ENCODE data around the gene CLEC14A.

CLEC14A gene

DNA sequence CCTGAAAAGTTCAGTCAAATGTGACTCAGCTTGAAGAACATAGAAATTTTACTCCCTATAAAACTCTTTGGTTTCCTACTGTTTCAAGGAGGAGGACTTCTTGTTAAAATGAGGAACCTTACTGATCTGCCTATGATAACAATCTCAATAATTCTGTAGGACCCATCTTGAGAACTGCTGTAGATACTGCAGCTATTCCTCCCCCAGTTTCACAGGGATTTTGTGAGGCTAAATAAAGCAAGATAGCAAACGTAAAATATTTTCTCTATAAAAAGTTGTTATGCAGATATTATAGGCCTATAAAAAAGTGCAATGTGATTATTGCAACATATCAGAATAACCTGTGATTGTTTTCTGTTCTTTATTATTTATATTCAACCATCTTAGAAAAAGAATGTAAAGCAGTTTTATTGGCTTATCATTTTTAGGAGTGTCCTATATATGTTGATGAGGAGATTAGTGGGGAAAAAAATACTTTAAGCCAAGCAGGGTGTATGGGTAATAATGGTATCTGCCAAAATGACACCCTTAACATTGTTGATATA, 12.1 kb downstream of the CLEC14A start:
- no peak for DNase-seq

DNA sequence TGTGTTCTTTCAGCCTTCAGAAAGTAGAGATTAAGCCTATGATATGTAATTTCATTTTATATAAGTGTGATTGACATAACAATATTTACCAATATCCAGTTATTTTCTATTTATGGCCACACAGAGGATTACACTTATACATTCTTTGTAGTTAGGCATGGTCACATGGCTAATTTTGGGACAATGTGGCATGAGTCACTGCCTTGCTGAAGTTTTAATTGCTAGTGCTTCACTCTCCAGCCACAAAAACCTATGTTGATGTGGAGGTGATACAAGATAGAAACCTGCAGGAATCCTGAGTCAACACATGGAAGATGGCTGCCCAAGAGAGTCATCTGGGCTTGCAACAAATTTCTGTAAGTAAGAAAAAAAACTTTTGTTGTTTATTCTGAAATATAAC, 17.0 kb downstream of the CLEC14A start:
- DNase-seq: no peak

DNA sequence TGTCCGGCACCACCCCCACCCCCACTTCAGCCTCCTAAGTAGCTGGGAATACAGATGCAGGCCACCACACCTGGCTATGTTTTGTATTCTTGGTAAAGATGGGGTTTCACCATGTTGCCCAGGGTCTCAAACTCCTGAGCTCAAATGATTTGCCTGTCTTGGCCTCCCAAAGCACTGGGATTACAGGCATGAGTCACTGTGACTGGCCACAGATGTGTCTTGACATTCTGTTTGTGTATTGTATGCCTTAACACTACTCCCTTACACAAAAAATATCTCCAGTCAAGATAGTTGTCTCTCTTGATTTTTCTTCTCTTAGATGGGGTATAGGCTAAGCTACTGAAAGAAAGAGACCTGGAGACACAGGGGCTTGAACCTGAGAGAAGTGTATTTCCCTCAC, 17.6 kb downstream of the CLEC14A start:
- DNase-seq: no peak

DNA sequence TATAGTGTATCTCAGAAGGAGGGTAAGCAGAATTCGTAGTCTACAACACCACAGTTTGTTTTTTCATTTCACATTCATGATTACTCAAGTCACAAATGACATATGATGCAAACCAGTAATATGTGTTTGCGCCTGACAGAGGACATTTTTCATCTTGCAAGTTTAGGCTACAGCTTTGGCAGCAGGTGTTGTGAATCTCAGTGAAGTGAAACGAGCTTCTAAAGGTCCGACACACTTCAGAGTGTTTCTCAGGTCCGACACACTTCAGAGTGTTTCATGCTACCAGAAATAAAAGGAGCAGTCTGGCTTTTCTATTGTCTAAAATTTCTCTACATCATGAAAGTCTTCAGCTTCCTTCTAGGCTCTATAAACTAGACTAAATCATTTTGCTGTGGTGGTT, 22.7 kb downstream of the CLEC14A start:
- no peak for DNase-seq

DNA sequence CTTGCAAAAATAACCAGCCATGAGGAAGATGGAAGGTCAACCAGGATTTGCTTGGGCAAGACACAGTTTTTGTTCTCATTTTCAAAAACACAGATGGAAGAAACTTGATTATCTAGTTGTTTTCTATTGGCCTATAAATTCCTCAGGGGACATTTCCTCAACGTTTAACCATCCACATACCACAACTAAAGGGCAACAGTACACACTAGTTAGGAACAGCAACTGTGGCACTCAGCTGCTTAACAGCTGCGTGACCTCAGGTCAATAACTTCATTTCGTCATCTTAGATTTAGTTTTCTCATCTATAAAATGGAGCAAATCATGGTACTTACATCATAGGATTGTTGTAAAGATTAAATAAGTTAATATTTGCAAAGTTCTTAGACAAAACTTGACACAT, 29.5 kb downstream of the CLEC14A start:
- no peak for DNase-seq

DNA sequence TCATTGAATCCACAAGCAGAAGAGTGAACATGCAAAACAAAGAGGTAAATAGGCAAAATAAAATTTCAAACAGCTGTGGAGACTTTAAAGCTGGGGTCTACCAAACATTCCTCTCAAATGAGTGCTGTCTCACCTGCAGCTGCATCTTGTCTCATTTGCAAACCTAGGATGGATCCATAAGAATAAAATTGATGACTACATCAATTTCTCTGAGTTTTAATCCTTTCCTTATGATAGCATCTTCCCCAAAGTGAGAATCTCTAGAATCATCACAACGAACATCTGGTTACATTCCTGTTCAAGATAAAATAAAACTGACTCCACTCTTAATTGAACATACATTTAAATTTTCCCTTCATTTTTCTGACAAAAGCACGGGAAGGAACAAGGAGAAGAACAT, 29.9 kb downstream of the CLEC14A start:
- DNase-seq: no peak

DNA sequence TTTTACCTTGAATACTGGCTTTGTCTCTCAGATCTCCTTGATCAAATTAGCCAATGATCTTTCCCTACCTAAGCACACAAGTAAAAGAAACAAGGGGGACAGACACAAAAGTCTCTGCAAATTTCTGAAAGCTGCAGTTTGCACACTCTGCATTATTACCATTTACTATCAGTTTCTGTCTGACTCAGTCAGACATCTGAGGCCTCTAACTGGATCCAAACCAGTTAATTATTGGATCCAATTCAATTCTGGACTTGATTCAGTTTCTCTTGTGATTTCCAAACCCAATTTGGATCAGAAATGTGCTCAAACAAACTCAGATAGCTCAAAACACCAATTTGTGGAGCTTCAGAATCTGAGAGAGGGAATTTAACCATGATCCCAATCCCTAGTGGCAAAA, 31.6 kb downstream of the CLEC14A start:
- no peak for DNase-seq

DNA sequence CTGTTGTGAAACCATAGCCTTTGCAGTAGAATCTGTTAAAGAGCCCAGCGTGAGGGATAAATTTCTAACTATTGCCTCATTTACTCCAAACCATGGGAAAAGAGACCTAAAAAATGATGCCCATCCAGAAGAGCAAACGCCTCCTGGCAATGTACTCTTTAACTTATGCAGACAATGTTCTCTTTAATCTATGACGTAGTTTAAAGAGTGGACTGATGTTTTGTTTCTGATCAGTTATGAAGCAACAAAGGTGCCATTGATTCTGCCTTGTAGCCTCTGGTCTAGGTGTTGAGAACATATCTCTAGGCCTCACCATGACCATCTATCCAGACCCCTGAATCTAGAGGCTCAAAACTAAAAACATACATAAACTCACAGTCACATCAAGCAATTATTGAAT, 34.8 kb downstream of the CLEC14A start:
- DNase-seq: no peak

DNA sequence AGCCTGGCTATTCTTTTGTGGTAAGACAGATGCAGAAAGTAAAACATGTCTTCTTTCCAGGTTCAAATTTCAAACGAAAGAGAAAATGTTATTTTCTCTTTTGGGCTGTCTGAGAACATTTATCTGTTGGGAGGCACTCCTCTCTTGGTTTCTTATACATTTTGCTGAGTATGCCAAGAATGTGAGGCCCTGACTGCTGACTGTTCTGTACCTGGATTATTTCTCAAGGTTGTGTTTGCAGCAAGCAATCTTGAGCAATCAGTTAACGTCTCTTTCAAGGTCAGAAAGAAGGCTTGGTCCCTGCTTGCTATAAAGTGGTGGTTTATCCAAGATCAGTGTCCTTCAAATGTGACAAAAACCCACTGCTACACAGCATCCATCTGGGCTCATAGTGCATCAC, 38.3 kb downstream of the CLEC14A start:
- DNase-seq: no peak

DNA sequence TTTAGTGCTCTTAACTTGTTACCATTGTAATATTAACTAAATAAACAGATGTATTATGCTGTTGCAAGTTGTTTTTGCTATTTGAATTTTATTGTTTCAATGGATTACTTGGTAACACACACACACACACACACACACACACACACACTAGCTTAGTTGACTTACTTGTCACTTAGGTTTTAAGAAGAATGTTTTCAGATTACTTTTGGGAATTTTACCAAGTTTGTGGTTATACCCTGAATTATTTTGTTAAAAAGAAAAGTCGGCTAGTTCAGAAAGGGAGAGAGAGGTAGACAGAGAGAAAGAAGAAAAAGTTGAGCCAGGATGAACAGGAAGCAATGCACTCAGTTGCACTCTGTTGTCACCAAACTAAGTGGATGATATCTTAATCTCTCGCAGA, 42.9 kb downstream of the CLEC14A start:
- DNase-seq: no peak

DNA sequence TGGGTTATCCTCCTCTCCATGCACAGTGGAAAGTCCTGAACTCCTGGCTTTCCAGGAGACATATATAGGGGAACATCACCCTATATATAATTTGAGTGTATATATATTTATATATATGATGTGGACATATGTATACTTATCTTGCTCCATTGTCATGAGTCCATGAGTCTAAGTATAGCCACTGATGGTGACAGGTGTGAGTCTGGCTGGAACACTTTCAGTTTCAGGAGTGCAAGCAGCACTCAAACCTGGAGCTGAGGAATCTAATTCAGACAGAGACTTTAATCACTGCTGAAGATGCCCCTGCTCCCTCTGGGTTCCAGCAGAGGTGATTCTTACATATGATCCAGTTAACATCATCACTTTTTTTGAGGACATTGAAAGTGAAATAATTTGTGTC, 43.8 kb downstream of the CLEC14A start:
- DNase-seq: no peak

DNA sequence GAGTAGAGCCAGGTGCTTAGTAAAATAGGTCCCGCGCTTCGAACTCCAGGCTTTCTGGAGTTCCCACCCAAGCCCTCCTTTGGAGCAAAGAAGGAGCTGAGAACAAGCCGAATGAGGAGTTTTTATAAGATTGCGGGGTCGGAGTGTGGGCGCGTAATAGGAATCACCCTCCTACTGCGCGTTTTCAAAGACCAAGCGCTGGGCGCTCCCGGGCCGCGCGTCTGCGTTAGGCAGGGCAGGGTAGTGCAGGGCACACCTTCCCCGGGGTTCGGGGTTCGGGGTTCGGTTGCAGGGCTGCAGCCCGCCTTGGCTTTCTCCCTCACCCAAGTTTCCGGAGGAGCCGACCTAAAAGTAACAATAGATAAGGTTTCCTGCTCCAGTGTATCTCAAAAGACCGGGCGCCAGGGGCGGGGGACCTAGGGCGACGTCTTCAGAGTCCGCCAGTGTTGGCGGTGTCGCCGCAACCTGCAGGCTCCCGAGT, 44.6 kb downstream of the CLEC14A start:
- no peak for DNase-seq

DNA sequence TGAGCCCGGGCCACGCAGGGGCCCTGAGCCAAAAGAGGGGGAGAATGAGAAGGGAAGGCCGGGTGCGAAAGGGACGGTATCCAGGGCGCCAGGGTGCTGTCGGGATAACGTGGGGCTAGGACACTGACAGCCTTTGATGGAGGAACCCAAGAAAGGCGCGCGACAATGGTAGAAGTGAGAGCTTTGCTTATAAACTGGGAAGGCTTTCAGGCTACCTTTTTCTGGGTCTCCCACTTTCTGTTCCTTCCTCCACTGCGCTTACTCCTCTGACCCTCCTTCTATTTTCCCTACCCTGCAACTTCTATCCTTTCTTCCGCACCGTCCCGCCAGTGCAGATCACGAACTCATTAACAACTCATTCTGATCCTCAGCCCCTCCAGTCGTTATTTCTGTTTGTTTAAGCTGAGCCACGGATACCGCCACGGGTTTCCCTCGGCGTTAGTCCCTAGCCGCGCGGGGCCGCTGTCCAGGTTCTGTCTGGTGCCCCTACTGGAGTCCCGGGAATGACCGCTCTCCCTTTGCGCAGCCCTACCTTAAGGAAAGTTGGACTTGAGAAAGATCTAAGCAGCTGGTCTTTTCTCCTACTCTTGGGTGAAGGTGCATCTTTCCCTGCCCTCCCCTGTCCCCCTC, 45.2 kb downstream of the CLEC14A start:
- no peak for DNase-seq

DNA sequence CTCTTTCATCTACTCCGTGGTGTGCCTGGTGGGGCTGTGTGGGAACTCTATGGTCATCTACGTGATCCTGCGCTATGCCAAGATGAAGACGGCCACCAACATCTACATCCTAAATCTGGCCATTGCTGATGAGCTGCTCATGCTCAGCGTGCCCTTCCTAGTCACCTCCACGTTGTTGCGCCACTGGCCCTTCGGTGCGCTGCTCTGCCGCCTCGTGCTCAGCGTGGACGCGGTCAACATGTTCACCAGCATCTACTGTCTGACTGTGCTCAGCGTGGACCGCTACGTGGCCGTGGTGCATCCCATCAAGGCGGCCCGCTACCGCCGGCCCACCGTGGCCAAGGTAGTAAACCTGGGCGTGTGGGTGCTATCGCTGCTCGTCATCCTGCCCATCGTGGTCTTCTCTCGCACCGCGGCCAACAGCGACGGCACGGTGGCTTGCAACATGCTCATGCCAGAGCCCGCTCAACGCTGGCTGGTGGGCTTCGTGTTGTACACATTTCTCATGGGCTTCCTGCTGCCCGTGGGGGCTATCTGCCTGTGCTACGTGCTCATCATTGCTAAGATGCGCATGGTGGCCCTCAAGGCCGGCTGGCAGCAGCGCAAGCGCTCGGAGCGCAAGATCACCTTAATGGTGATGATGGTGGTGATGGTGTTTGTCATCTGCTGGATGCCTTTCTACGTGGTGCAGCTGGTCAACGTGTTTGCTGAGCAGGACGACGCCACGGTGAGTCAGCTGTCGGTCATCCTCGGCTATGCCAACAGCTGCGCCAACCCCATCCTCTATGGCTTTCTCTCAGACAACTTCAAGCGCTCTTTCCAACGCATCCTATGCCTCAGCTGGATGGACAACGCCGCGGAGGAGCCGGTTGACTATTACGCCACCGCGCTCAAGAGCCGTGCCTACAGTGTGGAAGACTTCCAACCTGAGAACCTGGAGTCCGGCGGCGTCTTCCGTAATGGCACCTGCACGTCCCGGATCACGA, 46.0 kb downstream of the CLEC14A start:
- DNase-seq: no peak

DNA sequence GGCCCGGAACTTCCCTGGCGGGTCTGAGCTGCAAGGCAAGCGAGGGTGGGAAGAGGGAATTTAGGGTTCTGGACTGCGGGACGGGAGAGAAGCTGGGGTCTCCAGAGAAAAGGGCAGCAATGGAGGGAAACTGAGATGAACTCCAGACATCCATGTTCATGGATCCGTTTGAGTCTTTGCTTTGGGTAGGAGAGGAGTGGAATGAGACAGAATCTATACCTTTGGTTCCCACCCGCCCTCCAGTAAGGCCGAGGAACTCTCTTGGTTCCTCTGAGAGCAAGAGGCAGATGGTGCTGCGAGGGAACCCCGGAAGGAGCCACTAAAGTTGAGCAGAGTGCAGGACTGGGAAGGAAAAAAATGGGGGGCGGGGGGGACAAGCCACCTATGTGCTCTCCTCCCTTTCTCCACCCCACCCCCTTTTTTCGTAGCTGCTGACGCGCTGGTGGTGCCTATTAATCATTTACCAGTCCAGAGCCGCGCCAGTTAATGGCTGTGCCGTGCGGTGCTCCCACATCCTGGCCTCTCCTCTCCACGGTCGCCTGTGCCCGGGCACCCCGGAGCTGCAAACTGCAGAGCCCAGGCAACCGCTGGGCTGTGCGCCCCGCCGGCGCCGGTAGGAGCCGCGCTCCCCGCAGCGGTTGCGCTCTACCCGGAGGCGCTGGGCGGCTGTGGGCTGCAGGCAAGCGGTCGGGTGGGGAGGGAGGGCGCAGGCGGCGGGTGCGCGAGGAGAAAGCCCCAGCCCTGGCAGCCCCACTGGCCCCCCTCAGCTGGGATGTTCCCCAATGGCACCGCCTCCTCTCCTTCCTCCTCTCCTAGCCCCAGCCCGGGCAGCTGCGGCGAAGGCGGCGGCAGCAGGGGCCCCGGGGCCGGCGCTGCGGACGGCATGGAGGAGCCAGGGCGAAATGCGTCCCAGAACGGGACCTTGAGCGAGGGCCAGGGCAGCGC, 47.0 kb downstream of the CLEC14A start:
- DNase-seq: peak; percentile 60 to 82

DNA sequence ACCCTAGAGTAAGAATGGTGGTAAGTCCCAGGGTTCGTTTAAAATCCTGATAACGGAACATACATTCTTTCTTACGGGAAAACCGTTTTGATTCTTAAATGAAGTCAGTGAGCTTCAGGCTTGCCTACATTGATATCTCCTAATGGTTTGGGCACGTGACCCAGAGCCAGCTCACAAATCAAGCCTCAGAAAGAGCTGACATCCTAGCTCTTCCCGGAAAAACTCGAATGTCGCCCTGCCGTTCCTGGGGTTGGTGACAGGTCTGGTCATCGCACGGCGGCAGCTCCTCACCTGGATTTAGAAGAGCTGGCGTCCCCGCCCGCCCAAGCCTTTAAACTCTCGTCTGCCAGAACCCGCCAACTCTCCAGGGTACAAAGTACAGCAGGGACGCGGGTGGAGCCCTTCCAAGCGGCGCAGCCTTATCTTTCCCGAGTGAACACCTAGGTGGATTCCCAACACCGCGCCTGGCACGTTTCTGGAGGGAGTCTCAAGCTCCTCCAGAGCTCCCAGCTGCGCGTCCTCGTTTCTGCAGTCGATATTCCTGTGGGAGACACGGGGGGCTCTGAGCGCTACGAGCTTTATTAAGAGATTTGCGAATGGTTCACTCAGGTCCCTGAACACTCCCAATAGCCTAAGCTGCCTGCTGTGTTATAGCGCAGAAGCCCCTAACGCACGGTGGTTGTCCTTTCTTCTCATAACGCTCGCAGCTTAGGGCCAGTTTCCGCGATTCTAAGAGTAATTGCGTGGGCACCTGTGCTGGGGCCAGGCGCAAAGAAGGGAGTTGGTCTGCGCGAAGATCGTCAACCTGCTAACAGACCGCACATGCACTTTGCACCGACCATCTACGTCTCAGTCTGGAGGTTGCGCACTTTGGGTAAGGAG, 47.9 kb downstream of the CLEC14A start, which contains the start of gene SSTR1:
SSTR1 (plus strand) TSS at position 169 of the 882 bp plus-strand sequence. CDS start 1,486 bp downstream, outside the sequence.
- DNase-seq: no peak

DNA sequence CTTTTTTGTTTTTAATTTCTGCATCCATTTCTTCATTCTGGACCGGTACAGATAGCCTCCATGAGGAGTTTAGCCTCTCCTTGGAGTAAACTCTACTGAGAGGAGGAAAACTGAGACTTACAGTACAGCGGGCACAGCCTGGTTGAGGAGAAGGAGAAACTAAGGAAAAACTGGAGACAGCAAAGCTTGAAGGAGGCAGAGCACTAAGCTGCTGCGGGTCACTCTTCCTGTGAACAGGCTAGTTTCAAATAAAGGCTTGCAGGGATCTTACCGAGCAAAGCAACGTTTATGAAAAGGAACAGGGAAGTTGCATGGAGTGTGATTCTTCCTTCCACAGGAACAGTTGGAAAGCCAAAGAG, 48.5 kb downstream of the CLEC14A start:
- DNase-seq: no peak

DNA sequence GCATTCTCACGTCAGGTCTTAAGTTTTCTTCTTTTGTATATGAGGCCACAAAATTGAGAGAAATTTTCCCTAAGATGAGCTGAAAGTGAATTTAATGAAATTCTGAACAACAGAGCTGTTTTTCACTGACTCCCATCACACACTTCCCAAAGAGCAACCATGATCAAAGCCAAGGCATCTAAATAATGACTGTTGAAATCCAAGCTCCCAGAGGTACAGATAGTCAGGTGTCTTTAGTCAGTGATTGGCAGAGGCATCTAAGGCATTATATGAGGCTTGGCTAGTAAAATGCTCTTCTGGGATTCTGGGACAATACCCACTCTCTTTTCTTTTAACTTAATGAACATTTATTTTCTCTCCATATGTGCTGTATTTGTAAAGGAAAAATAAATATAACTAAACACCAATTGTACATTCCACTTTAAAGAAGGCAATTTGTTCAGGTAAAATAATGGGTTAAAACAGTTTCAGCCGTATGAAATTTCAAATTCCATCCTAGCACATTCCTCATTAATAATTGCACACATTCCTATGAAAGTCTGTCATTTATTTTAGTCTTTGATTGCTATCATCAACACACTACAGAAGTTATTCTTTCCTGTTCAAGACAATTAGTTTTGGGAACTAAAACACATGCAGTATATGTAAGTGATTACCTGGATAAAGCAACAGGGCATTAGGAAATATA, 49.1 kb downstream of the CLEC14A start:
- no peak for DNase-seq

DNA sequence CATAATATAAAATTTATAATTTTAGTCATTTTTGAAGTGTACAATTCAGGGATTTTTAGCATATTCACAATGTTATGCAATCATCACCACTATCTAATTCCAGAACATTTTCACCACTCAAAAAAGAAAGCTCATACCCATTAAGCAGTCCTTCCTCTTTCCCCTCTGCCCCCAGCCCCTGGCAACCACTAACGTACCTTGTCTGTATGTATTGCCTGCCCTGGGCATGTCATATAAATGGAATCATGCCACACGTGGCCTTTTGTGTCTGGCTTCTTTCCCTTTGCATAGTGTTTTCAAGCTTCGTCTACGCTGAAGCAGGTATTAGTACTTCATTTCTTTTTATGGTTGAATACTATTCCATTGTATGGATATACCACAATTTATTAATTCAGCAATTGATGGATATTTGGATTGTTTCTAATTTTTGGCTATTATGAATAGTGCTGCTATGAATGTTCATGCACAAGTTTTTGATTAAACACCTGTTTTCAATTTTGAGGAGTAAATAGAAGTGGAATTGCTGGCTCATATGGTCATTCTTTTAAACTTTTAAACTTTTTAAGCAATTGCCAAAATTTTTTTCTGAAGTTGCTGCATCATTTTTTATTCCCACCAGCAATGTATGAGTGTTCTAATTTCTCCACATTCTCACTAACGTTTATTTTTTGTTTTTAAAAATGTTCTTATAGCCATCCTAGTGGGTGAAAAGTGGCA, 49.8 kb downstream of the CLEC14A start:
- DNase-seq: no peak

DNA sequence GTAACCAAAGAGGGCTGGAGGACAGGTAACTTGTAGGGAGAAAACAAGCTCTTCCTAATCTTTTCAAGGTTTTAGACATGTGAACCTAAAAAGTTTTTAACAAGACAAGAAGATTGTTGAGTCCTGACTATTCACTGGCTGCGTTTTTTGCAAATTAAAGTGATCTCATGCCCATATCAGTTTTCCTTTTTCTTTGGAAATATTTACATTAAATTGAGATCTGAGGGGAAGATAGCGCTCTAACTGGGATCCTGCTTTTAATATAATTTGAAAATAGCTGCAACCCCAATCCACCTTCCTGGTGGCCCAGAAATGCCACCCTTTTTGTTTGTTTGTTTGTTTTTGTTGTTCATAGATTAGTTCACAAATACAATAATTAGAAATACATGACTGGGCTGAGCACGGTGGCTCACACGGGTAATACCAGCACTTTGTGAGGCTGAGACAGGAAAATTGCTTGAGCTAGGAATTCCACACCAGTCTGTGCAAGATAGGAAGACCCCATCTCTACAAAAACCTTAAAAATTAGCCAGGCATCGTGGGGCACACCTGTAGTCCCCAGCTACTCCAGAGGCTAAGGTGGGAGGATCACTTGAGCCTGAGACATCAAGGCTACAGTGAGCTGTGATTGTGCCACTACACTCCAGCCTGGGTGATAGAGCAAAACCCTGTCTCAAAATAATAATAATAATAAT, 50.6 kb downstream of the CLEC14A start:
- DNase-seq: no peak
